Activated CD4-positive, alpha-beta T cell treated with anti-CD3 and anti-CD28 coated beads, Interleukin-2, amount 50 U/mL, for 16 hours (primary cell): ENCODE results near the gene AGAP1.

Experiments
- DNase-seq: peaks from one replicate; pipeline ENCODE4 v3.0.0-alpha.2; 2020

The AGAP1 gene

GRCh38 chr2:235612181-235612950 lies 118.5 kb downstream of the AGAP1 start:
- no peak for DNase-seq

GRCh38 chr2:235613649-235614048 lies 119.8 kb downstream of the AGAP1 start:
- no peak for DNase-seq

GRCh38 chr2:235614176-235614860 lies 120.5 kb downstream of the AGAP1 start:
- no peak for DNase-seq

GRCh38 chr2:235614900-235615712 lies 121.3 kb downstream of the AGAP1 start:
- DNase-seq, result no peak

- no peak for DNase-seq
These were observed 123.0 kb downstream of the AGAP1 start for GRCh38 chr2:235616885-235617284.

GRCh38 chr2:235618039-235618438 lies 124.2 kb downstream of the AGAP1 start:
- no peak for DNase-seq

- no peak for DNase-seq
These were observed 125.7 kb downstream of the AGAP1 start for GRCh38 chr2:235619544-235619943.

GRCh38 chr2:235621736-235622135 lies 127.9 kb downstream of the AGAP1 start:
- DNase-seq, result no peak

- no peak for DNase-seq
These were observed 129.3 kb downstream of the AGAP1 start for GRCh38 chr2:235623111-235623510.

GRCh38 chr2:235623752-235624151 lies 129.9 kb downstream of the AGAP1 start:
- DNase-seq, result no peak

- DNase-seq, result no peak
These were observed 132.8 kb downstream of the AGAP1 start for GRCh38 chr2:235626658-235627057.

GRCh38 chr2:235627682-235628081 lies 133.8 kb downstream of the AGAP1 start:
- DNase-seq, result no peak

- DNase-seq, result no peak
These were observed 137.0 kb downstream of the AGAP1 start for GRCh38 chr2:235630718-235631296.

- no peak for DNase-seq
These were observed 140.8 kb downstream of the AGAP1 start for GRCh38 chr2:235634435-235635158.

- DNase-seq, result no peak
These were observed 142.7 kb downstream of the AGAP1 start for GRCh38 chr2:235636546-235636945.

GRCh38 chr2:235637896-235638295 lies 144.1 kb downstream of the AGAP1 start:
- DNase-seq, result no peak

GRCh38 chr2:235638541-235639427 lies 144.9 kb downstream of the AGAP1 start:
- no peak for DNase-seq

GRCh38 chr2:235639428-235639773 lies 145.6 kb downstream of the AGAP1 start:
- DNase-seq, result no peak

GRCh38 chr2:235639885-235640284 lies 146.0 kb downstream of the AGAP1 start:
- DNase-seq, result no peak

GRCh38 chr2:235640377-235640776 lies 146.5 kb downstream of the AGAP1 start:
- DNase-seq, result no peak

GRCh38 chr2:235640926-235641723 lies 147.3 kb downstream of the AGAP1 start:
- no peak for DNase-seq
